Measurements from ENCODE around the gene ZFPM1.

Gene ZFPM1

GRCh38 chr16:88413231-88413630 lies 39.8 kb upstream of the ZFPM1 start:
- H3K4me1 Mint-ChIP-seq (ENCODE audit: low read depth) = peaks cover 16% of the 10 kb centered on the region
- no peak overlapping the region for H3K27ac Mint-ChIP-seq
- H3K9me3 Mint-ChIP-seq = no peaks in the 10 kb centered on the region
- no peaks in the 10 kb centered on the region for H3K36me3 Mint-ChIP-seq (ENCODE audit: low read depth)
- H3K27me3 Mint-ChIP-seq = peaks cover 2% of the 10 kb centered on the region
- intact Hi-C loops (cut with micrococcal nuclease) = no loop called here
- no peak overlapping the region for H3K4me3 Mint-ChIP-seq

GRCh38 chr16:88413631-88414030 lies 39.4 kb upstream of the ZFPM1 start:
- Mint-ChIP-seq H3K9me3 (no peaks in the 10 kb centered on the region), H3K36me3 (ENCODE audit: low read depth) (no peaks in the 10 kb centered on the region)
- intact Hi-C loops (cut with micrococcal nuclease) = no loop called here

DNA sequence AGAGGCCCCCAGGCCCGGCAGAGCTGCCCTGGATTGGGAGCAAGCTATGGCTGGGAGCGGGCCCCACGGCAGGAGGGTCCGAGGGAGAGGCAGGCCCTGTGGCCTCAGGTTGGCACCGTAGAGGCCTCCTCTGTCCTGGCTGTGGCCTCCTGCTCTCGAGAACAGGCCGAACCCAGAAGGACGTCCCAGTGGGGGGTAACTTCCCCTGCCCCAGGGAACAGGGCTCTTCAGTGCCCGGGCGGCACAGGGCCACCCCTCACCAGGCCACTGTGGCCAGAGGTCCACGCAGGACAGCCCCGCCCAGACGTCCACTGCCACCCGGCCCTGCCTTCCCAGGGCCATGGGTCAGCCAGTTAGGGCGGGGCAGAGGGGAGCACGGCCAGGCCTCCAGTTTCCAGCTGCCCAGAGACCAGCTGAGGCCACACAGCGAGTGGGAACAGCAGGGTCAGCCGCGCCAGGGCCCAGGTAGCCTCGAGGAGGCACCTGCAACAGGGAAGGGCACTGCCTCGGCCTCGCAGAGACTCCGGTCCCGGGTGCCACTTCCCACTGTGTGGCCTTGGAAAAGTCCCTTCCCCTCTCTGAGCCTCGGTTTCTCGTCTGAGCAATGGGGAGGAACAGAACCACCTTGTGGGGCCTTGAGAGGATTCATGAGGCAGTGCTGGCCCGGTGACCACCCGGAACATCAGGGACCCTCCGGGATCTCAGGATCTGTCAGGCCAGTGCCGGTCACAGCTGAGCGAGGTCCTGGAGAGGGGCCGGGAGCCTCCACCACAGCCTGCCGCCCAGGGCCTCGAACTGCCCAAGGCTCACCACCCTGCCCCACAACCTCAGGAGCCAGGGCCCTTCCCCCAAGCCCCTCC lies 38.3 kb upstream of the ZFPM1 start:
- Mint-ChIP-seq H3K4me3 (no peak overlapping the region), H3K27me3 (peaks cover 11% of the 10 kb centered on the region), H3K9me3 (no peaks in the 10 kb centered on the region)

More at GRCh38 chr16:88413631-88414030, 39.4 kb upstream of the ZFPM1 start:
- H3K27me3 Mint-ChIP-seq = peaks cover 4% of the 10 kb centered on the region
- peaks cover 12% of the 10 kb centered on the region for H3K4me1 Mint-ChIP-seq (ENCODE audit: low read depth)
- H3K4me3 Mint-ChIP-seq = no peak overlapping the region
- H3K27ac Mint-ChIP-seq = no peak overlapping the region

DNA sequence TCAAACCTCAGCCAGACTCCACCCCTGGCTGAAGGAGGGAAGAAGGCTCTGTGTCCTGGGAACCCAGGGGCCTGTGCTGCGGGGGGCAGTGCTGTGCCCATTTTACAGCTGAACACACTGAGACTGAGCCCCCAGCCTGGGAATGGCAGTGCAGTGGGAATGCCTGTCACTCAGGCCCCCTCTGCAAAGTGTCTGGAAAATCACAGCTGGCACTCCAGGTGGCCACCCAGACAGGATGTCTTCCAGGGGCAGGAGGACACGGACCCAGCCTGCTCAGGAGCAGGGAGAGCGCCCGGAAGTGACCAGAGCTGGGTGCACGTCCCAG lies 37.7 kb upstream of the ZFPM1 start:
- H3K9me3 Mint-ChIP-seq = no peaks in the 10 kb centered on the region
- H3K27ac Mint-ChIP-seq = no peak overlapping the region
- no peaks in the 10 kb centered on the region for H3K4me1 Mint-ChIP-seq (ENCODE audit: low read depth)
- intact Hi-C loops (cut with micrococcal nuclease) = no loop called here
- peaks cover 16% of the 10 kb centered on the region for H3K27me3 Mint-ChIP-seq
- no peaks in the 10 kb centered on the region for H3K36me3 Mint-ChIP-seq (ENCODE audit: low read depth)
- H3K4me3 Mint-ChIP-seq = no peak overlapping the region

More for the DNA sequence above, 38.3 kb upstream of the ZFPM1 start:
- Mint-ChIP-seq H3K36me3 (ENCODE audit: low read depth) (no peaks in the 10 kb centered on the region), H3K27ac (no peak overlapping the region), H3K4me1 (ENCODE audit: low read depth) (peaks cover 4% of the 10 kb centered on the region)
- intact Hi-C loops (cut with micrococcal nuclease) = no loop called here

GRCh38 chr16:88415713-88416323 lies 37.3 kb upstream of the ZFPM1 start:
- H3K9me3 Mint-ChIP-seq = no peaks in the 10 kb centered on the region

GRCh38 chr16:88416686-88417085 lies 36.4 kb upstream of the ZFPM1 start:
- no peaks in the 10 kb centered on the region for H3K4me1 Mint-ChIP-seq (ENCODE audit: low read depth)
- peaks cover 21% of the 10 kb centered on the region for H3K27me3 Mint-ChIP-seq
- no peak overlapping the region for H3K4me3 Mint-ChIP-seq
- H3K27ac Mint-ChIP-seq = no peak overlapping the region
- H3K36me3 Mint-ChIP-seq (ENCODE audit: low read depth) = no peaks in the 10 kb centered on the region
- no peaks in the 10 kb centered on the region for H3K9me3 Mint-ChIP-seq
- intact Hi-C loops (cut with micrococcal nuclease) = no loop called here

More at GRCh38 chr16:88415713-88416323, 37.3 kb upstream of the ZFPM1 start:
- no peaks in the 10 kb centered on the region for H3K4me1 Mint-ChIP-seq (ENCODE audit: low read depth)
- no peak overlapping the region for H3K27ac Mint-ChIP-seq
- H3K4me3 Mint-ChIP-seq = no peak overlapping the region
- intact Hi-C loops (cut with micrococcal nuclease) = no loop called here
- no peaks in the 10 kb centered on the region for H3K36me3 Mint-ChIP-seq (ENCODE audit: low read depth)
- peaks cover 20% of the 10 kb centered on the region for H3K27me3 Mint-ChIP-seq

DNA sequence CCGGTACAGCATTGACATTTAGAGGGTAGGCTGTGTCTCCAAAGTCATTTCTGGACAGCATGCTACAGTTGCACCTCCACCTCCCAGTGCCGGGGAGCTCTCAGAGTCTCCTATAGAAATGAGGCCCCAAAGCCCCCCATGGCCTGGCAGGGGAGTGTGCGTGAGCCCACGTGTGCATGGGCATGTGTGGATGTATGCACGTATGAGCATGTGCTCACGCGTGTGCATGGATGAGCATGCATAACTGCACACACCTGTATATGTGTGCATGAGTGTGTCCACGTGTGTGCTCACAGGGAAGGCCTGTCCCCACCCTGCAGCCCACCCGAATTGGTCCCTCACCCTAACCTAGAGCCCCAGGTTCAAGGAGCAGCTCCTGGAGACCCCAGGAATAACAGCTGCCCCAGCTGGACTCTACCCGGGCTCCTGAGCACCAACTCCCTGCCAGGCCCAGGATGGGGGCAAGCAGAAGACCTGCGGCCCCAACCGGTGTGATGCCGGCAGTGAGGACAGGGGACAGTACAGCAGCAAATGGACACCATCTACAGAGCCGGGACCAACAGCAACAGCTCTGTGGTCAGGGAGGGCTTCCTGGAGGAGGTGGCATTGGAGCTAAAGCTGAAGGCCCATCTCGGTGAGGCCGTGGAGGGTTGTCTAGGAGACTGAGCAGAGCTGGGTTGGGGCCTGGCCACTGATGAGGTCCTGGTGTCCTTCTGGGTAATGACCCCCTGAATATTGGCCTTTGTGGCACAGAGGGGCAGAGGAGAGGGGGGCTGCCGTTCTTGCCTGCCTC lies 35.2 kb upstream of the ZFPM1 start:
- H3K4me1 Mint-ChIP-seq (ENCODE audit: low read depth) = no peaks in the 10 kb centered on the region
- peaks cover 7% of the 10 kb centered on the region for H3K9me3 Mint-ChIP-seq
- H3K27me3 Mint-ChIP-seq = peaks cover 24% of the 10 kb centered on the region
- intact Hi-C loops (cut with micrococcal nuclease) = no loop called here
- no peak overlapping the region for H3K27ac Mint-ChIP-seq
- H3K36me3 Mint-ChIP-seq (ENCODE audit: low read depth) = no peaks in the 10 kb centered on the region
- no peak overlapping the region for H3K4me3 Mint-ChIP-seq

DNA sequence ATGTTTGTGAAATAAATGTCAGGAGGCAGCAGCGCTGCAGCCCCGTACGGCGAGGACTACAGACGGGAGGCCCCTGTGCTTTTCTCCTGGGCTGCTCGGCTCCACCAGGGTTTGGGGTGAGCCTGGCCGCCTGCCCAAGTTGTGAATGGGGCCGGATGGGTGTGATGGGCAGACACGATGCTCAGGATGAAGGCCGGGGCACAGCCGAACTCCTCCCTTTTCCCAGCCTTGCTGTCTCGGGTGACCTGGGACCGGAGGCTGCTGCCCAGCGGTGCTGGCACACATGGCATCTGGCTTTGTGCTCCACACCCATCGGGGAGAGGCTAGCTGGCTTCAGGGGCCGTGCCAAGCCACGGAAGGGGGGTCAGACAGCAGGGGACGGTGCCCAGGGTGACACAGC lies 34.2 kb upstream of the ZFPM1 start:
- Mint-ChIP-seq H3K9me3 (peaks cover 10% of the 10 kb centered on the region), H3K27me3 (peaks cover 33% of the 10 kb centered on the region), H3K36me3 (ENCODE audit: low read depth) (no peaks in the 10 kb centered on the region), H3K4me3 (no peak overlapping the region), H3K4me1 (ENCODE audit: low read depth) (no peaks in the 10 kb centered on the region), H3K27ac (no peak overlapping the region)
- intact Hi-C loops (cut with micrococcal nuclease) = no loop called here

DNA sequence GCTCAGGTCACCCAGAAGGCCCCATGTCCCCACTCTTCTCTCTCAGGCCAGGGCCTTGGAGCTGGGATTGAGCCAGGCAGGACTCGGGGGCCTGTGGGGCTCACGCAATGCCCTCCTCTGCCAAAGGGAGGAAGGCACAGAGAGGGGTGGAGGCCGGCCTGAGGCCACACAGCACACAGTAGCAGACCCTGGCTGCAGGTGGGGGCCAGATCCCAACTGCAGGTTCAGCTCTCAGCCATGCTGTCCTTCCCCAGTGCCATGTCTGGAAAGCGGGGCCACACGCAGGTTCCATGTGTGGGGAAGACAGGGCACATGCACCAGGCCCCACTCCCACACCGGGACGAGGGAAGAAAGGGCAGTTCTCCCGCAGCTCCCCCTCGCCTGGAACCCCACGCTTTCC lies 33.3 kb upstream of the ZFPM1 start:
- Mint-ChIP-seq H3K4me1 (ENCODE audit: low read depth) (peaks cover 3% of the 10 kb centered on the region), H3K27me3 (peaks cover 42% of the 10 kb centered on the region), H3K4me3 (no peak overlapping the region), H3K27ac (no peak overlapping the region), H3K9me3 (peaks cover 10% of the 10 kb centered on the region), H3K36me3 (ENCODE audit: low read depth) (no peaks in the 10 kb centered on the region)
- intact Hi-C loops (cut with micrococcal nuclease) = no loop called here

DNA sequence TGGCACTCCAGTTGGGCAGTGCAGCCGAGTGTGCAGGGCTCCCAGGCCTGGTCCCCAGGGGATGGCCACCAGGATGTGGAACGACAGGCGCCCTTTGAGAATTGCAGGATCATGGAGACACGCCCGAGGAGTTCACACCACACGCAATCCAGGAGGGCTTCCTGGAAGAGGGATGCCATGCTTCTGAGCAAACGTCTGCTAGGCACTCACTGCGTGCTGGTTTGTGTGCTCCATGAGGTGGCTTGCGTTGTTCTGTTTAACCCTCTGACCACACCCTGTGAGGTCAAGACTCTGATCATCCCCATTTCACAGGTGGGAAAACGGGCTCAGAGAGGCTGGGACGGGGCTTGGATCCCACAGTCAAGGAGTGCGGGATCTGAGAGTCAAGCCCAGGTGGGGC lies 32.6 kb upstream of the ZFPM1 start:
- no peaks in the 10 kb centered on the region for H3K36me3 Mint-ChIP-seq (ENCODE audit: low read depth)
- peaks cover 8% of the 10 kb centered on the region for H3K4me1 Mint-ChIP-seq (ENCODE audit: low read depth)
- peaks cover 10% of the 10 kb centered on the region for H3K9me3 Mint-ChIP-seq
- no peak overlapping the region for H3K4me3 Mint-ChIP-seq
- H3K27me3 Mint-ChIP-seq = peaks cover 49% of the 10 kb centered on the region
- intact Hi-C loops (cut with micrococcal nuclease) = no loop called here
- no peak overlapping the region for H3K27ac Mint-ChIP-seq

DNA sequence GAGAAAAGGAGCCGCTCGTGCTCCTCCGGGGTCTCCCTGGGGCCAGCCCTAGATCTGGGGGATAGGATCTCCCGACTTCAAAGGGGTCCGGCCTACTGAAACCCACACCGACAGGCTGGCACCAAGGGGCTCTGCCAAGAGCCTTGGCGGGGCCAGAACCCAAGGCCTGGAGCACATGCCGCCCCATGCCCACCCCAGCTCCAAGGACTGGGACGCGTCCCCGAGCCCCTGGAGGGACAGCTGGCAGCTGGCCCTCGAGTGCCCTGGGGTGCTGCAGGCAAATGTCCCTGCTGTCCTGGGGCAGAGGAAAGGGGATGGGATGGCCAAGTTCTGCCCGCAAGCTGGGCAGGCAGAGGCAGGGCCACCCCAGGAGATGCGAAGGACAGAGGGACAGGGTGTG lies 31.8 kb upstream of the ZFPM1 start:
- H3K27me3 Mint-ChIP-seq = peaks cover 57% of the 10 kb centered on the region
- H3K27ac Mint-ChIP-seq = no peak overlapping the region
- H3K36me3 Mint-ChIP-seq (ENCODE audit: low read depth) = no peaks in the 10 kb centered on the region
- peaks cover 8% of the 10 kb centered on the region for H3K4me1 Mint-ChIP-seq (ENCODE audit: low read depth)
- intact Hi-C loops (cut with micrococcal nuclease) = no loop called here
- H3K4me3 Mint-ChIP-seq = no peak overlapping the region
- H3K9me3 Mint-ChIP-seq = peaks cover 10% of the 10 kb centered on the region

GRCh38 chr16:88421871-88422433 lies 31.1 kb upstream of the ZFPM1 start:
- Mint-ChIP-seq H3K9me3 (peaks cover 10% of the 10 kb centered on the region), H3K4me3 (no peak overlapping the region), H3K36me3 (ENCODE audit: low read depth) (no peaks in the 10 kb centered on the region), H3K27me3 (peaks cover 57% of the 10 kb centered on the region), H3K4me1 (ENCODE audit: low read depth) (peaks cover 8% of the 10 kb centered on the region), H3K27ac (no peak overlapping the region)
- intact Hi-C loops (cut with micrococcal nuclease) = no loop called here

GRCh38 chr16:88422733-88423447 lies 30.2 kb upstream of the ZFPM1 start:
- Mint-ChIP-seq H3K4me3 (no peak overlapping the region), H3K4me1 (ENCODE audit: low read depth) (peaks cover 8% of the 10 kb centered on the region), H3K27ac (no peak overlapping the region), H3K9me3 (peaks cover 10% of the 10 kb centered on the region), H3K27me3 (peaks cover 57% of the 10 kb centered on the region), H3K36me3 (ENCODE audit: low read depth) (no peaks in the 10 kb centered on the region)
- intact Hi-C loops (cut with micrococcal nuclease) = no loop called here

Measured in dendritic cell treated with granulocyte-macrophage colony-stimulating factor and Interleukin-4, amounts not matched to agents 40 ng/mL and 50 ng/mL, for 4 days (primary cell).